Measurements from ENCODE around the gene TOMM6.
"Not testable (repeated sequence)": the region's sequence is repeated elsewhere in the genome, so short reads cannot be mapped to it uniquely, and the experiment has no call there.

TOMM6 gene

DNA sequence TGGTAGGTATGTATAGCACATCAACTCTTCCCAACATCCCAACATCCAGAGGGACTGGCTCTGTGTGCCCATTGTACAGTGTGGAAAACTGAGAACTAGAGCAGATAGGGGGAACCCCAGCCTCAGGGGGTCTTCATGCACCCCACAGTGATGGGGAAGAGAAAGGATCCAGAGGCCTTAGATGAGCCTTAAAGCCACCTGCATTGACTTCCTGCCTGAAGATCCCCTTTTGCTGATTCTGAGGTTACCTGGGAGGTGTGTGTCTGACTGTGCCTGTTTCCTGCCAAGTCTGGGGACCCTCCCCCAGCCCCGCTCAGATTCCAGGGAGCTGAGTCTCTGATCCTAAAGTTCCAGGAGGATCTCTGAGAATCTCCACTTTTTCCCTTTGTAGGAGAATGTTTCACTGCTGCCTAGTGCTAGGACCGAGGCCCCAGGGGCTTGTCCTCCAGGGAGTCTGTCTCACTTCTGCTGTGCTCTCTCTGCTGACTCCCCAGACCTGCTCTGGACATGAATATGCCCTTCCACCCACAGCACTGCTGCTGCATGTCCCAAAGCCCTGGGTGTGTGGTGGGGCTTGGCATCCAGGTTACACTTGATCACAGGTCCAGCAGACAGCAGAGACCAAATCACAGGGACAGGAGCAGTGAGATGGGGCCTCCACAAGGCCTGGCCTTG, 27.5 kb upstream of the TOMM6 start:
- DNase-seq = no peak

DNA sequence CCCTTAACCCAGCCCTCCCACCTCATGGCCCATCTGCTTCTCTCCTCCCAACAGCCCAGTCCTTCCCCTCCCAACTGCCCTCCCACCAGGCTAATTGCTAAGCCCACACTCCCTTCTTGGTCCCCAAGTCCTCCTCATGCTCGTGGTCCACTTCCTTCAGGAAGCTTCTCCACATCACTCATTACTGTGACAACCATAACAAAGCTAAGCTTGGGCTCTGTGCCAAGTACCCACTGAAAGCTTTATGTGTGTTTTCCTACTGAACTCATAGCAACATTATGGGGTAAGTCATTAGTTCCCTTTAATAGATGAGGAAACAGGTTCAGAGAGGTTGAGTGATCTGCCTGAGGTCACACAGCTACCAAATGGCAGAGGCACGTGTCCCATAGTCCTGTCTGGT, 24.0 kb upstream of the TOMM6 start:
- no peak for DNase-seq

DNA sequence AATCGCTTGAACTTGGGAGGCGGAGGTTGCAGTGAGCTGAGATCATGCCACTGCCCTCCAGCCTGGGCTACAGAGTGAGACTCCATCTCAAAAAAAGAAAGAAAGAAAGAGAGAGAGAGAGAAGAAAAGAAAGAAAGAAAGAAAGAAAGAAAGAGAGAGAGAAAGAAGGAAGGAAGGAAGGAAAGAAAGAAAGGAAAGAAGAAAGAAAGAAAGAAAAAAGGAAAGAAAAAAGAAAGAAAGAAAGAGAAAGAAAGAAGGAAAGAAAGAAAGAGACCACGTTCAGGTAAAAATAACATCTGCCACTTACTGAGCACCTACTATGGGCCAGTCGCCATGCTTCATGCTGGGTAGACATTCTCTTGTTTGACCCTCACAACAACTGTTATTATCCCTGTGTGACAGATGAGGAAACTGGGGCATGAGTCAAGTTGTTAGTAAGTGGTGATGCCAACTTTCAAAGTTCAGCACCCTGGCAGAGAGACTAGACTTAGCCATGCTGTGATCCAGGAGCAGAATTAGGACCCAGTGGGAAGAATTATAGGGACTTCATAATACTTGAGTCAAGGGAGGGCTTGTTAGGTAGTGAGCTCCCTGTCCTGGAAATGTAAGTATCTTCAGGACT, 21.3 kb upstream of the TOMM6 start:
- not testable (repeated sequence) for DNase-seq

GRCh38 chr6:41767112-41767833, 20.2 kb upstream of the TOMM6 start:
- peak in 1 of 56 donors; percentile 25 for DNase-seq

DNA sequence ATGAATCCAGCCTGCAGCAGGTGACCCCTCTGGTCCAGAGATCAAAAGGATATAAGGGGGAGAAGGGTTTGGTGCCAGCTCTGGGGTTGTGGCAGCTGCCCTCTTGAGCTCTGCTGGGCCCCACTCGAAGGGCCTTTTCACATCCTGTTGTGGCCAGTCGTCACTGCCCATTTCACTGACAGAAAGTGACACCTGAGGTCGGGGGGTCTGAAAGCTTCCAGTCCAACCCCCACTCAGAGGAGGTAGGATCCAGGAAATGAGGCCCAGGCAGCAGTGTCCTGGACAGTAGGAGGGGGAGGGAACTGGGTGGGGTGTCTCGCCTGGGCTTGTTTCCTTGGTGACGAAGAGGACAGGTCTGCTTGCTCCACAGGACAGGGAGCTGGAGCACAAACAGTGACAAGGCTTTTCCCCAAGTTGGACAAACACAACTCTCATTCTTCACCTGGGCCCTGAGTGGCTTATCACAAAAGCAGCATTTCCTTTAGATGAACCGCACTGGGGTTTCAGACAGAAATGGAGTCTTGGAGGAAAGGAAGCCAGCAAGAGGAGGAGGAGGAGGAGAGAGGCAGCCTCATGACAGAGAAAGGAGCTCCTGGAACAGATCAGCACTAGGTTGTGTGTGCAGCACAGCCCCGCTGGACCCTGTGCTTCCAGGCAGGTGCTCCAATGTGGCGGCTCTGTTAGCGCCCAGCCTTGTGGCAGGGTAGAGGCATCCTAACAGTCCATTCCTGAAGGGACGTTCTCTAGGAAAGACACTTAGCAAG, 18.8 kb upstream of the TOMM6 start:
- DNase-seq = no peak

DNA sequence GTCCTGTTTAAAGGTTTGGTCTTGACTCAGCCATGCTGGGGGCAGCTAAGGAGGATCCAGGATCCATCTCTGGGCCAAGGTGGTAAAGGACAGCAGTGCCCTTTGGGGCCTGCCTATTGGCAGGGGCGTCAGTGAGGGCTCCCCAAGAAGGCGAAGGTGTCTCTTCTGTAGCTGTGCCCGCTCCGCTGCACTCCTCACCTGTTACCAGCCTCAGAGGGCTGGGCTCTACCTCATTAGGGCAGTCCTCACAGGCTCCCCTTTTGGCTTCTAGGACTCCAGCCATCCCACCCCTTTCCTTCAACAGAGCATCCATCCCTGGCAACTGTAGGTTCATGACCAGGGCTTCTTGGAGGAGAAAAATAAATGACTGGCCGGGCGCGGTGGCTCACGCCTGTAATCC, 18.1 kb upstream of the TOMM6 start:
- DNase-seq = no peak

DNA sequence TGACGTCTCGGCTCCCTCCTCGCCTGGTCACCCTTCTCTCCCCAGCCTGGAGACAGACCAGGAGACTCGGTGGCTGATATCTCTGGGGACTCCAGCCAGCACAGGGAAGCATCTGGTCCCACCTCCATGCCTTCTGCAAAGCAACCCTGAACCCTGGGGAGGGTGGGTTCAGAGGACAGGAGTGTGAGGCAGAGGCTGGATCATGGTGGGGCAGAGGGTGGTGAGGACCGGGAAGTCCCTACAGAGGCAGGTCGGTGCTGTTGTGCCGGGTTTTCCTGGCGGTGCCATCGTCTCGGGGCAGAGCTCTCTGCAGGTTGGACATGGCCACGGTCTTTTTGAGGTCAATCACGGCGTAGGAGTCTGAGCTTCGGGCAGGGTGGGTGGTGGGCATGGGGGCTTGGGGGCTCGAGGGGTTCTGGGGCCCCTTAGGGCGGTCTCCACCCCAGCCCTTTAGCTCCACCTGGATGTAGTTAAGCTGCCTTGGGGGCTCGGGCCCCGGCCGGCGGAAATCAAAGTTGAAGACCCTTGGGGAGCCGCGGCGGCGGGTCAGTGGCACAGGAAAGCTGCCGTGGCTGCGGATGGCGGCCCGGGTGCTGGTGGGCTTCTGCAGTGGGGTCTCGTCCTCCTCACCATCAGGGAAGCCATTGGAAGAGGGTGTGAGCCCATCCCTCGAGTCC, 17.0 kb upstream of the TOMM6 start:
- DNase-seq = no peak

GRCh38 chr6:41771058-41771983, 16.2 kb upstream of the TOMM6 start:
- DNase-seq = no peak

DNA sequence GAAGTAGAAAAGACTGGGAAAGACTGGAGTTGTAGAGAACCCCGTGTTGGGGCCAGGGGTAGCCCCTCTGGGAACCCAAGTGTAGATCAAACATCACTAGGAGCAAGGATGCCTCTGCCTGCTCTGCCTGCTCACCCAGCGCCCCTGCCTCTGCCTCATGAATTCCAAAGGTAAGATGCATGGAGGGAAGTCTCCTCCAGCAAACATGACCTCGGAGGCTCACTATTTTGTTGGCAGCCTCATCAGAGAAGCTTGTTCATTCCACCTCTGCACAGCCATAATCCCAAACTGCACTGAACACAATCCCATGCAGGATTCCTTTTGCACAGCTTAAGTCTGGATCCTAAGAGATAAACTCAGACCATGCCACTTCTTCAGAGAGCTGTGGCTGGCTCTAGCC, 12.7 kb upstream of the TOMM6 start:
- no peak for DNase-seq

GRCh38 chr6:41775293-41775882, 12.1 kb upstream of the TOMM6 start:
- no peak for DNase-seq

- no peak for DNase-seq
Measured at GRCh38 chr6:41777551-41778285, 9.8 kb upstream of the TOMM6 start.

DNA sequence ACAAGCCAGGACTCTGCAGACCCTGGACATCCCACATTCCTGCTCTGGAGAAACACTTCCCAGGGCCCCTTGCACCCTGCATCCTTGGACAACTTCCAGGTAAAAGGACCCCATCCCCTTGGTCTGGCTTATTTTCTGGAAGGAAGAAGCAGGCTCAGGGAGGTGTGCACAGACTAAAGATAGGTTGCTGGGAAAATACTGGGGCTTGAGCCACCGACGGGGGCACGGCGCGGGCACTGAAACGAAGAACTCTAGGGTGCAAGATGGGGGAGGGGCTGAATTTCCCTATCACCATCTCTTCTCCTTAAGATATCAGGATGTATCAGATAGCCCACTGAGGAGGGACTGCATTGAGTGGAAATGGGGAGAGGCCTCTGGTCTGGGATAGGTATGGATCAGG, 8.6 kb upstream of the TOMM6 start:
- no peak for DNase-seq

DNA sequence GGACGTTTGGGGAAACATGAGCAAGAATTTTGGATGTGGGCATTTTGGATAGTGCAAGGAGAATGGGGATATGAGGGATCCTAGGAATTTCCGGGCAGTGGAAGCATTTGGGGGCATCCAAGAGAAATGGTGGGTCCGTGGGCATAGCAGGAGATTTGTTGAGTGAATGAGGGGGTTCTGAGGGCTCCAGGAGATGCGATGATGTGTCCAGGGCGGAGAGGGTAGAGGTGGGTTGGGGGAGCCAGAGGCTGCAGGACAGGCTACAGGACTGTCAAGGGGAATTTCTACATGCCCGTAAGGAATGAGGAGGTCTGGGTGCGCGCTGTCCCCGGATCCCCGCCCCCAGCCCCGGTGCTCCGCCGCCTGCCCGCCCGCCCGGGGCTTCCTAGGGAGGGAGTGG, 8.2 kb upstream of the TOMM6 start:
- DNase-seq = peak in 4 of 56 donors; percentile 16 to 49 (median 42)

DNA sequence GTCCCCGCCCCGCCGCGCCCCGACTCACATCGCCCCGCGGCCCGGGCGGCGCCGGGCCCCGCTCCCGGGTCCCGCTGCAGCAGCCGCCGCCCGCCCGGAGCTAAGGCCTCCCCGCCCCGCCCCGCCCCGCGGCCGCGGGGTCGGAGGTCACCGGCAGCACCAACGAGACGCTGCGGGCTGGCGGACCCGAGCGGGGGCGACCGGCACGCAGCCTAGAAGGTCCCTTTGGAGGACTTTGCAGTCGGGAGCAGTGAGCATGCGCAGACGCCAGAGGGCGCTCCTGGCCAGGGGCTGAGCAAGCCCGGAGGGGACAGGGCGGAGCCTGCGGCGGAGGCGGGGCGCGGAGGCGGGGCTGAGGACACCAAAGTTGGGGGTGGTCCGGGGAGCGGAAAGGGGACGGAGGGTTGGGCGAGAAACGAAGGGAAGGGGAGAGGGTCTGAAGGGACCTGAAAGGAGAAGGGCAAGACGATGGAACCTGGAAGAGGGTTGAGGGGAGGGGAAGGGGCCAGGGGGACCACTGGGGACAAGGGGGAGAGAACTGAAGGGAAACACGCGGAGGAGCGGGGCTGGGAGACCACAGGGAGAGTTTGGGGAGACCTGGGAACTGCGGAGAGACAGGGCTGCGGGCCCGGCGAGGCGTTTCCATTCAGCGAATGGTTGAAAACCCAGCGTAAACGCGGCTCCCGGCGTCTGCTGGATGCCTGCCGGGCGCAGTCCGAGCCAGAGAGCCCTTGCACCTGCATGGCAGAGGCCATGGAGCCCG, 7.5 kb upstream of the TOMM6 start, which contains the start of gene FRS3:
FRS3 (minus strand) TSS at position 113 of the 763 bp plus-strand sequence. CDS start 2,913 bp downstream, outside the sequence.
- DNase-seq = peak; percentile 47 to 99 (median 96)

DNA sequence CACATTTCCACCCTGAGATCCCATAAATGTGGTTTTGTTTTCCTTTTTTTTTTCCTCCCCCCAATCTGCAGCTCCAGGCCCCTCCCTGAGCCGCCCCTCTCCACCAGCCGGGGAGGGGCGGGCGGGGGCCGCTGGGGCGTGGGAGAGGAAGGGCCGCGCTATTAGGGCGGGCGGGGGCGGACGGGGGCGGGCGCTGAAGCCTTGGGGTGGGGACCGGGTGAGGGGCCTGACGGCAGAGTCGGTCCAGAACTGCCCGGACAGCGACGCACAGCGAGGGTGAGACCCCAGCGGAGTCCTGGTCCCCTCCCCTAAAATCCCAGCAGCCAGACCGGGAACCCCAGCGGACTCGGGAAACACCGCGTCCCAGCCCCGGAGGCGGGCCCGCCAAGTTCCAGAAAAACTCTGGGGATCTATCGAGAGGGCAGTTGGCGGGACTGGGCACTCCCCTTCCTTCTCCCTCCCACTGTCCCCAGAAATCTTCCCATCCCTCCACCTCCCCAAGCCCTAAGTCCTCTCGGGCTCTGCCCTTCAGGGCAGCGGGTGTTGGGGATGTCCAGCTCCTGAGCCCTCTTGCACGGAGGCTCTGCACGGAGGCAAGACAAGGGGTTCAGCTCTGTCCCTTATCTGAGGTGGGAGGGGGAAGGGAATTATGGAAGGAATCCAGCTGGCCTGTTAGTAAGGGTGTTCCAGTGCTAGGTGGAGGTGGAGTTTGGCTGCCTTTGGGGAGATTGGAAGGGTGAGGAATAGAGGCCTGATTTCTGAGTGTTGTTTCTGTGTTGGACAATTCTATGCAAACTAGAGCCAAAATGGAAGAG, 6.7 kb upstream of the TOMM6 start, which contains the start of gene PRICKLE4:
PRICKLE4 (plus strand) TSS at position 232 of the 815 bp plus-strand sequence. CDS start 2,692 bp downstream, outside the sequence.
- peak in 11 of 56 donors; percentile 6 to 53 (median 34) for DNase-seq

- DNase-seq = no peak
Measured at GRCh38 chr6:41781366-41781730, 6.1 kb upstream of the TOMM6 start.

Measured in nucleus accumbens (tissue), 56 donors.